IPS-11a (cell line): ENCODE measurements around the gene QARS1.

Source experiments
- H3K4me3 ChIP-seq: one replicate; pipeline ENCODE4 v1.5.1; 2013; ENCODE audit warnings: low read depth, low read length, control low read depth

The QARS1 gene

GRCh38 chr3:49054344-49054862, 50.2 kb downstream of the QARS1 start:
- H3K4me3 ChIP-seq: no peak overlapping the region

- no peak overlapping the region for H3K4me3 ChIP-seq
Measured at GRCh38 chr3:49053543-49053942, 51.0 kb downstream of the QARS1 start.
